ENCODE measurements around the gene FRMD5. TPM values are rescaled to one million over a fixed set of nuclear protein-coding genes. Genes with fewer than 3 reads are reported as not detected.

The FRMD5 gene
- polyA plus RNA-seq, 3 donors: not detected

GRCh38 chr15:44038755-44039191 is 156.3 kb downstream of the FRMD5 start:
- Mint-ChIP-seq H3K4me3 (no peak overlapping the region), H3K27me3 (ENCODE audit: low read depth in 3 of 3) (peaks cover 6 to 9% (median 6%) of the 10 kb centered on the region in 3 donors), H3K36me3 (no peaks in the 10 kb centered on the region), H3K27ac (no peak overlapping the region), H3K4me1 (no peaks in the 10 kb centered on the region), H3K9me3 (peaks cover 0 to 12% (median 5%) of the 10 kb centered on the region in 7 donors)
- Histone ChIP-seq H3K27me3 (ENCODE audit: control insufficient read depth in 2 of 2, insufficient read depth in 2 of 2, low read length in 2 of 2) (peaks cover 0 to 4% of the 10 kb centered on the region in 2 donors), H3K4me3 (replicated peaks in 1 of 3; ENCODE audit: low read depth in 2 of 3, low read length in 3 of 3) (no peak overlapping the region), H3K79me2 (ENCODE audit: insufficient read depth, low read length) (no peaks in the 10 kb centered on the region), H3K27ac (ENCODE audit: low read depth in 1 of 2, low read length in 2 of 2) (no peak overlapping the region), H3K4me1 (ENCODE audit: control insufficient read depth in 1 of 2, insufficient read depth in 2 of 2, low read length in 2 of 2) (no peaks in the 10 kb centered on the region), H3K9me3 (replicated peaks in 1 of 2; ENCODE audit: control insufficient read depth in 1 of 2, insufficient read depth in 1 of 2, low read length in 2 of 2) (no peaks in the 10 kb centered on the region), H3K9ac (ENCODE audit: insufficient read depth, low read length, poor library complexity, severe bottlenecking) (no peak overlapping the region), H3K4me2 (replicated peaks; ENCODE audit: extremely low read depth, low read length, poor library complexity, severe bottlenecking) (no peak overlapping the region), H2AFZ (ENCODE audit: insufficient read depth, low read depth, low read length, poor library complexity, severe bottlenecking) (no peak overlapping the region), H4K20me1 (ENCODE audit: insufficient read depth, low read length) (no peaks in the 10 kb centered on the region), H3K36me3 (replicated peaks in 1 of 2; ENCODE audit: control insufficient read depth in 1 of 2, insufficient read depth in 2 of 2, low read length in 2 of 2) (no peaks in the 10 kb centered on the region)
- no peak for TF ChIP-seq CTCF (IDR thresholded peaks at IDR 0.05)
- DNase-seq: no peak
- 84% methylated on average over 5 of the region's 8 CpGs for WGBS (ENCODE audit: insufficient coverage)
- intact Hi-C loops (cut with micrococcal nuclease): no loop called here

GRCh38 chr15:44035781-44036699 is 159.0 kb downstream of the FRMD5 start:
- H3K4me3 ChIP-seq (replicated peaks in 1 of 3; ENCODE audit: low read depth in 2 of 3, low read length in 3 of 3): no peak overlapping the region
- TF ChIP-seq CTCF (IDR thresholded peaks at IDR 0.05): no peak
- H3K27me3 Mint-ChIP-seq (ENCODE audit: low read depth in 3 of 3): peaks cover 6 to 10% (median 8%) of the 10 kb centered on the region in 3 donors
- H3K9me3 Mint-ChIP-seq: peaks cover 0 to 10% (median 4%) of the 10 kb centered on the region in 7 donors
- no peaks in the 10 kb centered on the region for H3K4me1 ChIP-seq (ENCODE audit: control insufficient read depth in 1 of 2, insufficient read depth in 2 of 2, low read length in 2 of 2)
- no peak overlapping the region for H2AFZ ChIP-seq (ENCODE audit: insufficient read depth, low read depth, low read length, poor library complexity, severe bottlenecking)
- H3K9me3 ChIP-seq (replicated peaks in 1 of 2; ENCODE audit: control insufficient read depth in 1 of 2, insufficient read depth in 1 of 2, low read length in 2 of 2): no peaks in the 10 kb centered on the region
- WGBS (ENCODE audit: insufficient coverage): 90% methylated on average over 2 of the region's 7 CpGs
- no peak overlapping the region for H3K27ac ChIP-seq (ENCODE audit: low read depth in 1 of 2, low read length in 2 of 2)
- no peak overlapping the region for H3K4me2 ChIP-seq (replicated peaks; ENCODE audit: extremely low read depth, low read length, poor library complexity, severe bottlenecking)
- intact Hi-C loops (cut with micrococcal nuclease): no loop called here
- no peaks in the 10 kb centered on the region for H3K79me2 ChIP-seq (ENCODE audit: insufficient read depth, low read length)
- no peaks in the 10 kb centered on the region for H3K4me1 Mint-ChIP-seq
- no peak for DNase-seq
- no peaks in the 10 kb centered on the region for H4K20me1 ChIP-seq (ENCODE audit: insufficient read depth, low read length)
- no peak overlapping the region for H3K9ac ChIP-seq (ENCODE audit: insufficient read depth, low read length, poor library complexity, severe bottlenecking)
- no peaks in the 10 kb centered on the region for H3K36me3 ChIP-seq (replicated peaks in 1 of 2; ENCODE audit: control insufficient read depth in 1 of 2, insufficient read depth in 2 of 2, low read length in 2 of 2)
- H3K27ac Mint-ChIP-seq: no peak overlapping the region
- peaks cover 0 to 5% of the 10 kb centered on the region in 2 donors for H3K27me3 ChIP-seq (ENCODE audit: control insufficient read depth in 2 of 2, insufficient read depth in 2 of 2, low read length in 2 of 2)
- no peaks in the 10 kb centered on the region for H3K36me3 Mint-ChIP-seq
- H3K4me3 Mint-ChIP-seq: no peak overlapping the region
